HepG2 (cell line): ENCODE measurements around the gene CERS1. TPM values are rescaled to one million over a fixed set of nuclear protein-coding genes. Genes with fewer than 3 reads are reported as not detected.
A peak's percentile ranks its signal among the peaks of the same experiment; 100 is the strongest.

Experiments
- ATF7-NPFF ChIP-seq: sonication (generic); formaldehyde crosslinking; IDR thresholded peaks from 2 replicates; pipeline ENCODE4 v1.8.1; 2023; ENCODE audit warnings: mild to moderate bottlenecking, low read depth, missing genetic modification reagents, moderate library complexity
- CREBL2 ChIP-seq: sonication (generic); formaldehyde crosslinking; IDR thresholded peaks from 2 replicates; pipeline ENCODE4 v1.8.1; 2023; ENCODE audit warnings: missing genetic modification reagents, mild to moderate bottlenecking, borderline replicate concordance
- ELF3 ChIP-seq: IDR thresholded peaks from 2 replicates; pipeline ENCODE4 v1.6.1; 2016; ENCODE audit warnings: missing genetic modification reagents, missing compliant biosample characterization
- FOSL1 ChIP-seq: sonication (generic); formaldehyde crosslinking; IDR thresholded peaks from 2 replicates; pipeline ENCODE4 v1.9.0; 2021; ENCODE audit warnings: missing genetic modification reagents, borderline replicate concordance
- FOXA3 ChIP-seq: IDR thresholded peaks from 2 replicates; pipeline ENCODE4 v1.6.1; 2016; ENCODE audit warnings: missing genetic modification reagents, missing compliant biosample characterization
- GMEB2 ChIP-seq: IDR thresholded peaks from 2 replicates; pipeline ENCODE4 v1.6.1; 2016; ENCODE audit warnings: missing biosample characterization, missing genetic modification reagents, low read depth
- HIVEP1 ChIP-seq: sonication (generic); formaldehyde crosslinking; IDR thresholded peaks from 2 replicates; pipeline ENCODE4 v1.4.0; 2020; ENCODE audit warnings: mild to moderate bottlenecking, missing genetic modification reagents
- KLF15 ChIP-seq: sonication (generic); formaldehyde crosslinking; IDR thresholded peaks from 2 replicates; pipeline ENCODE4 v1.8.1; 2023; ENCODE audit warnings: borderline replicate concordance, mild to moderate bottlenecking, inconsistent platforms, missing genetic modification reagents, mixed read lengths
- MXD4 ChIP-seq: IDR thresholded peaks from 2 replicates; pipeline ENCODE4 v1.6.1; 2016; ENCODE audit warnings: mild to moderate bottlenecking, missing biosample characterization, missing genetic modification reagents
- MYNN ChIP-seq: sonication (generic); formaldehyde crosslinking; IDR thresholded peaks from 2 replicates; pipeline ENCODE4 v1.4.0; 2020; ENCODE audit warnings: mild to moderate bottlenecking, low read depth, missing genetic modification reagents
- NBN ChIP-seq: fragments of 450-650 bp; conservative IDR thresholded peaks from 2 replicates; pipeline ENCODE4 v1.6.1; 2017
- PBX3 ChIP-seq: sonication (generic); formaldehyde crosslinking; IDR thresholded peaks from 2 replicates; pipeline ENCODE4 v1.8.1; 2023; ENCODE audit warnings: missing genetic modification reagents, inconsistent platforms, borderline replicate concordance
- PHB2 ChIP-seq: fragments of 450-650 bp; IDR thresholded peaks from 2 replicates; pipeline ENCODE4 v1.6.1; 2018; ENCODE audit not compliant: partially characterized antibody
- REXO4 ChIP-seq: sonication (generic); formaldehyde crosslinking; IDR thresholded peaks from 2 replicates; pipeline ENCODE4 v1.8.0; 2022; ENCODE audit warnings: missing genetic modification reagents, mild to moderate bottlenecking, borderline replicate concordance
- RFX3 ChIP-seq: IDR thresholded peaks from 2 replicates; pipeline ENCODE4 v1.6.1; 2016; ENCODE audit warnings: missing biosample characterization, missing genetic modification reagents
- RFXAP ChIP-seq: sonication (generic); formaldehyde crosslinking; IDR thresholded peaks from 2 replicates; pipeline ENCODE4 v1.4.0; 2020; ENCODE audit warnings: missing genetic modification reagents, borderline replicate concordance
- SAP130 ChIP-seq: IDR thresholded peaks from 2 replicates; pipeline ENCODE4 v1.6.1; 2016; ENCODE audit warnings: low read depth
- SIX1 ChIP-seq: sonication (generic); formaldehyde crosslinking; IDR thresholded peaks from 2 replicates; pipeline ENCODE4 v1.4.0; 2020; ENCODE audit warnings: missing genetic modification reagents, borderline replicate concordance
- TAF1 ChIP-seq: sonication (generic); formaldehyde crosslinking; IDR thresholded peaks from 2 replicates; pipeline ENCODE4 v1.4.0; 2020; ENCODE audit warnings: missing genetic modification reagents
- TBP ChIP-seq: sonication (generic); formaldehyde crosslinking; IDR thresholded peaks from 2 replicates; pipeline ENCODE4 v1.5.0; 2020; ENCODE audit warnings: missing genetic modification reagents
- TBX2 ChIP-seq: sonication (generic); formaldehyde crosslinking; IDR thresholded peaks from 2 replicates; pipeline ENCODE4 v1.5.0; 2020; ENCODE audit warnings: missing genetic modification reagents, mild to moderate bottlenecking, borderline replicate concordance
- ZFP37 ChIP-seq: sonication (generic); formaldehyde crosslinking; IDR thresholded peaks from 2 replicates; pipeline ENCODE4 v1.4.0; 2020; ENCODE audit warnings: missing genetic modification reagents, borderline replicate concordance
- ZNF3 ChIP-seq: IDR thresholded peaks from 2 replicates; pipeline ENCODE4 v1.7.0; 2017; ENCODE audit warnings: inconsistent platforms
- ZNF746 ChIP-seq: sonication (generic); formaldehyde crosslinking; IDR thresholded peaks from 2 replicates; pipeline ENCODE4 v1.8.0; 2022; ENCODE audit warnings: mild to moderate bottlenecking, missing genetic modification reagents
- ZNF850 ChIP-seq: sonication (generic); formaldehyde crosslinking; conservative IDR thresholded peaks from 2 replicates; pipeline ENCODE4 v1.9.0; 2021; ENCODE audit warnings: mild to moderate bottlenecking, missing genetic modification reagents
- polyA plus RNA-seq, 8 experiments: library from polyadenylated mRNA; depleted of rRNA in 3 of 8; stranded (reverse) in 7 of 8; unstranded in 1 of 8; fragments of >200 nt; fragmentation: Illumina TruSeq in 4 of 8; extraction: Trizol in 4 of 8; gene quantifications; 2 replicates each; pipeline versions ENCODE4 v1.2.1 to v1.2.3, GENCODE V29; 2011 to 2016; ENCODE audit warnings: low read depth in 4 of 8, missing spikeins in 1 of 8, mixed read lengths in 1 of 8; ENCODE audit not compliant: insufficient read depth in 1 of 8
- total RNA-seq, 5 experiments: library from RNA; depleted of rRNA; stranded (reverse); fragments of >200 nt; fragmentation: Illumina TruSeq; extraction: Trizol; gene quantifications; 2 replicates each; pipeline ENCODE4 v1.2.3, GENCODE V29; 2016; ENCODE audit warnings: low read depth in 1 of 5
- TF ChIP-seq, protein P1 (sequence below): sonication (generic); formaldehyde crosslinking; IDR thresholded peaks from 2 replicates; pipeline ENCODE4 v1.8.0; 2022; ENCODE audit warnings: missing genetic modification reagents, mild to moderate bottlenecking, borderline replicate concordance

CERS1 gene
- total and polyA plus RNA-seq, 2 of the 13 experiments (the other 11 are each of a cell fraction or from before 2014, with no cell fraction given) = 4.6 to 9.8 TPM

DNA sequence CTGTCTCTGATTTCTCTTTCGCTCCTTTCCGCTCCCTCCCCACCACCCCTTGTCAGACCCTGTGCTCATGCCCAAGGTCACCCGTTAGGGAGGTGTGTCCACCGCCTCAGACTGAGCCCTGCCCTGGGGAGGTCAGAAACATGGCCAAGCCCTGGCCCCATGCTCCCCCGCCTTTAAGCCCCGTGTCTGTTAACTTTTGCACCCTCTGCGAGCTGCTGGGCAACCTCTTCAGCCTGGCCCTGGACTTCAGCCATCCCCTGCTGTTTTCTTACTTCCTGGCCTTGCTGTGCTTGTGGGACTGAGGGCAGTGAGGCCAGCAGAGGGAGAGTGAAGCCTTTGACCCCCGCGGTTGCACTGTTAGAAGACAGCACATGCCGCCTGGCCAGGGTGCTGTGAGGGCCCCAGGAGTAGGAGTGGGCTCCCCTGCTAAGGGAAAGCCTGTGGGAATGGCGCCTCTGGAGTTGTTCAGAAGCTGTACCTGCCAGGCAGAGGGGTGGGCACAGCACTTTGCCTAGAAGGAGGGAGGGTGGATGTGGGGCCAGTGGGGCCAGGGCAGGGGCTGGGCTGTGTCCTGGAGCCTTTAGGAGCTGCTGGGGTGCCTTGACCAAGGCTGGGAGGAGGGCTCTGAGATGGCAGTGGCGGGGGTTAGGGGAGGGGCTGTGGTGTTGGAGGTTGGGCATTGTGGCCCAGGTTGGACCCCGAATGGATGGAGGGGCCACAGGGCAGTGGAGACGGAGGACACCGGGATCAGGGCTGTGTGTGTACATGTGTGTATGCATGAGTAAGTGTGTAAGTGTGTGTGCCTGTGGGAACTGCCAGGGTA lies 56.3 kb downstream of the CERS1 start (continued):
- TF ChIP-seq KLF15 (no peak), SIX1 (CRISPR knock-in tag) (no peak; the same call in 1 of the 2 replicates), MXD4 (CRISPR knock-in tag) (peak; percentile 91), RFXAP (CRISPR knock-in tag) (peak; percentile 76; the same call in 1 of the 2 replicates), ZNF3 (CRISPR knock-in tag) (no peak), ZNF746 (peak; percentile 96), CREBL2 (no peak), SAP130 (CRISPR knock-in tag) (peak; percentile 97), PBX3 (CRISPR knock-in tag) (no peak), RFX3 (no peak), FOXA3 (CRISPR knock-in tag) (peak; percentile 75), REXO4 (CRISPR knock-in tag) (no peak), NBN (no peak), FOSL1 (CRISPR knock-in tag) (no peak), ZNF850 (peak; percentile 66; the same call in 1 of the 2 replicates), TBX2 (CRISPR knock-in tag) (peak; percentile 96), MYNN (CRISPR knock-in tag) (no peak), TBP (no peak), ATF7-NPFF (CRISPR knock-in tag) (peak; percentile 9; the same call in 1 of the 2 replicates), TAF1 (peak; percentile 49; the same call in 1 of the 2 replicates), GMEB2 (no peak), ELF3 (CRISPR knock-in tag) (peak; percentile 92), HIVEP1 (peak; percentile 84; the same call in 1 of the 2 replicates), ZFP37 (peak; percentile 85; the same call in 1 of the 2 replicates), PHB2 (no peak)
- TF ChIP-seq, protein P1, sequence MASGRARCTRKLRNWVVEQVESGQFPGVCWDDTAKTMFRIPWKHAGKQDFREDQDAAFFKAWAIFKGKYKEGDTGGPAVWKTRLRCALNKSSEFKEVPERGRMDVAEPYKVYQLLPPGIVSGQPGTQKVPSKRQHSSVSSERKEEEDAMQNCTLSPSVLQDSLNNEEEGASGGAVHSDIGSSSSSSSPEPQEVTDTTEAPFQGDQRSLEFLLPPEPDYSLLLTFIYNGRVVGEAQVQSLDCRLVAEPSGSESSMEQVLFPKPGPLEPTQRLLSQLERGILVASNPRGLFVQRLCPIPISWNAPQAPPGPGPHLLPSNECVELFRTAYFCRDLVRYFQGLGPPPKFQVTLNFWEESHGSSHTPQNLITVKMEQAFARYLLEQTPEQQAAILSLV (CRISPR knock-in tag) = peak; percentile 84; the same call in 1 of the 2 replicates
